ENCODE results near the gene INPP5B.
A peak's percentile ranks its signal among the peaks of the same experiment; 100 is the strongest.
"Not testable (repeated sequence)": the region's sequence is repeated elsewhere in the genome, so short reads cannot be mapped to it uniquely, and the experiment has no call there.

The INPP5B gene

GRCh38 chr1:37908531-37908930 is 38.3 kb downstream of the INPP5B start:
- not testable (repeated sequence) for H3K27ac Mint-ChIP-seq; H3K4me3 Mint-ChIP-seq; H3K9me3 Mint-ChIP-seq (ENCODE audit: low read depth); H3K27me3 Mint-ChIP-seq; H3K4me1 Mint-ChIP-seq (ENCODE audit: low read depth)
- peaks cover 18% of the 10 kb centered on the region for H3K36me3 Mint-ChIP-seq

GRCh38 chr1:37907416-37908125 is 39.3 kb downstream of the INPP5B start:
- peaks cover 18% of the 10 kb centered on the region for H3K36me3 Mint-ChIP-seq
- not testable (repeated sequence) for H3K9me3 Mint-ChIP-seq (ENCODE audit: low read depth); H3K27ac Mint-ChIP-seq; H3K4me3 Mint-ChIP-seq; H3K27me3 Mint-ChIP-seq; H3K4me1 Mint-ChIP-seq (ENCODE audit: low read depth)

- not testable (repeated sequence) for H3K4me3 Mint-ChIP-seq; H3K9me3 Mint-ChIP-seq (ENCODE audit: low read depth); H3K27me3 Mint-ChIP-seq; H3K4me1 Mint-ChIP-seq (ENCODE audit: low read depth); H3K27ac Mint-ChIP-seq
- H3K36me3 Mint-ChIP-seq: peaks cover 18% of the 10 kb centered on the region
Measured at GRCh38 chr1:37906591-37906990, 40.3 kb downstream of the INPP5B start.

GRCh38 chr1:37905727-37906126 is 41.1 kb downstream of the INPP5B start:
- H3K4me1 Mint-ChIP-seq (ENCODE audit: low read depth): peaks cover 7% of the 10 kb centered on the region
- no peak overlapping the region for H3K4me3 Mint-ChIP-seq
- H3K36me3 Mint-ChIP-seq: peaks cover 18% of the 10 kb centered on the region
- no peaks in the 10 kb centered on the region for H3K27me3 Mint-ChIP-seq
- H3K9me3 Mint-ChIP-seq (ENCODE audit: low read depth): peaks cover 3% of the 10 kb centered on the region
- H3K27ac Mint-ChIP-seq: no peak overlapping the region

GRCh38 chr1:37903921-37904320 is 42.9 kb downstream of the INPP5B start:
- H3K36me3 Mint-ChIP-seq: peaks cover 12% of the 10 kb centered on the region
- H3K4me3 Mint-ChIP-seq; H3K4me1 Mint-ChIP-seq (ENCODE audit: low read depth); H3K27me3 Mint-ChIP-seq; H3K9me3 Mint-ChIP-seq (ENCODE audit: low read depth); H3K27ac Mint-ChIP-seq: not testable (repeated sequence)

GRCh38 chr1:37902983-37903382 is 43.9 kb downstream of the INPP5B start:
- Mint-ChIP-seq H3K4me1 (ENCODE audit: low read depth) (peaks cover 7% of the 10 kb centered on the region), H3K4me3 (no peak overlapping the region), H3K9me3 (ENCODE audit: low read depth) (peaks cover 3% of the 10 kb centered on the region), H3K27ac (no peak overlapping the region), H3K36me3 (peaks cover 6% of the 10 kb centered on the region), H3K27me3 (no peaks in the 10 kb centered on the region)

GRCh38 chr1:37901893-37902225 is 45.0 kb downstream of the INPP5B start:
- H3K9me3 Mint-ChIP-seq (ENCODE audit: low read depth): peaks cover 3% of the 10 kb centered on the region
- peaks cover 7% of the 10 kb centered on the region for H3K4me1 Mint-ChIP-seq (ENCODE audit: low read depth)
- H3K36me3 Mint-ChIP-seq: peaks cover 1% of the 10 kb centered on the region
- H3K4me3 Mint-ChIP-seq: no peak overlapping the region
- peak overlapping the region; percentile 83 for H3K27ac Mint-ChIP-seq
- H3K27me3 Mint-ChIP-seq: no peaks in the 10 kb centered on the region

GRCh38 chr1:37901191-37901892 is 45.5 kb downstream of the INPP5B start:
- no peak overlapping the region for H3K4me3 Mint-ChIP-seq
- no peaks in the 10 kb centered on the region for H3K36me3 Mint-ChIP-seq
- H3K9me3 Mint-ChIP-seq (ENCODE audit: low read depth): peaks cover 3% of the 10 kb centered on the region
- no peaks in the 10 kb centered on the region for H3K27me3 Mint-ChIP-seq
- peak overlapping the region; percentile 83 for H3K27ac Mint-ChIP-seq
- peaks cover 7% of the 10 kb centered on the region for H3K4me1 Mint-ChIP-seq (ENCODE audit: low read depth)

- not testable (repeated sequence) for H3K4me3 Mint-ChIP-seq; H3K4me1 Mint-ChIP-seq (ENCODE audit: low read depth); H3K27ac Mint-ChIP-seq; H3K36me3 Mint-ChIP-seq; H3K9me3 Mint-ChIP-seq (ENCODE audit: low read depth); H3K27me3 Mint-ChIP-seq
Measured at GRCh38 chr1:37897563-37897962, 49.3 kb downstream of the INPP5B start.

GRCh38 chr1:37893673-37894072 is 53.2 kb downstream of the INPP5B start:
- H3K27ac Mint-ChIP-seq: peak overlapping the region; percentile 52
- H3K9me3 Mint-ChIP-seq (ENCODE audit: low read depth): peaks cover 5% of the 10 kb centered on the region
- H3K4me1 Mint-ChIP-seq (ENCODE audit: low read depth): peaks cover 6% of the 10 kb centered on the region
- no peak overlapping the region for H3K4me3 Mint-ChIP-seq
- peaks cover 8% of the 10 kb centered on the region for H3K36me3 Mint-ChIP-seq
- no peaks in the 10 kb centered on the region for H3K27me3 Mint-ChIP-seq

- Mint-ChIP-seq H3K27ac (peak overlapping the region; percentile 59), H3K9me3 (ENCODE audit: low read depth) (peaks cover 5% of the 10 kb centered on the region), H3K4me1 (ENCODE audit: low read depth) (peaks cover 6% of the 10 kb centered on the region), H3K36me3 (peaks cover 8% of the 10 kb centered on the region), H3K27me3 (no peaks in the 10 kb centered on the region), H3K4me3 (no peak overlapping the region)
Measured at GRCh38 chr1:37892151-37893047, 54.5 kb downstream of the INPP5B start.

- Mint-ChIP-seq H3K4me3 (no peak overlapping the region), H3K27ac (no peak overlapping the region), H3K27me3 (no peaks in the 10 kb centered on the region), H3K36me3 (peaks cover 16% of the 10 kb centered on the region), H3K4me1 (ENCODE audit: low read depth) (peaks cover 6% of the 10 kb centered on the region), H3K9me3 (ENCODE audit: low read depth) (peaks cover 5% of the 10 kb centered on the region)
Measured at GRCh38 chr1:37890378-37891014, 56.4 kb downstream of the INPP5B start.

- Mint-ChIP-seq H3K4me3 (no peak overlapping the region), H3K27ac (no peak overlapping the region), H3K27me3 (no peaks in the 10 kb centered on the region), H3K4me1 (ENCODE audit: low read depth) (peaks cover 4% of the 10 kb centered on the region), H3K36me3 (peaks cover 13% of the 10 kb centered on the region), H3K9me3 (ENCODE audit: low read depth) (no peaks in the 10 kb centered on the region)
Measured at GRCh38 chr1:37888022-37888700, 58.7 kb downstream of the INPP5B start.

- H3K27me3 Mint-ChIP-seq: no peaks in the 10 kb centered on the region
- peaks cover 16% of the 10 kb centered on the region for H3K36me3 Mint-ChIP-seq
- H3K9me3 Mint-ChIP-seq (ENCODE audit: low read depth): no peaks in the 10 kb centered on the region
- H3K27ac Mint-ChIP-seq: peak overlapping the region; percentile 58
- no peak overlapping the region for H3K4me3 Mint-ChIP-seq
- H3K4me1 Mint-ChIP-seq (ENCODE audit: low read depth): no peaks in the 10 kb centered on the region
Measured at GRCh38 chr1:37884145-37884544, 62.7 kb downstream of the INPP5B start.

Measured in activated naive CD8-positive, alpha-beta T cell (primary cell).